ENCODE results near the gene SLC17A9. TPM values are rescaled to one million over a fixed set of nuclear protein-coding genes. Genes with fewer than 3 reads are reported as not detected.

Gene SLC17A9
- polyA plus RNA-seq, 1 donor: 1.7 TPM

DNA sequence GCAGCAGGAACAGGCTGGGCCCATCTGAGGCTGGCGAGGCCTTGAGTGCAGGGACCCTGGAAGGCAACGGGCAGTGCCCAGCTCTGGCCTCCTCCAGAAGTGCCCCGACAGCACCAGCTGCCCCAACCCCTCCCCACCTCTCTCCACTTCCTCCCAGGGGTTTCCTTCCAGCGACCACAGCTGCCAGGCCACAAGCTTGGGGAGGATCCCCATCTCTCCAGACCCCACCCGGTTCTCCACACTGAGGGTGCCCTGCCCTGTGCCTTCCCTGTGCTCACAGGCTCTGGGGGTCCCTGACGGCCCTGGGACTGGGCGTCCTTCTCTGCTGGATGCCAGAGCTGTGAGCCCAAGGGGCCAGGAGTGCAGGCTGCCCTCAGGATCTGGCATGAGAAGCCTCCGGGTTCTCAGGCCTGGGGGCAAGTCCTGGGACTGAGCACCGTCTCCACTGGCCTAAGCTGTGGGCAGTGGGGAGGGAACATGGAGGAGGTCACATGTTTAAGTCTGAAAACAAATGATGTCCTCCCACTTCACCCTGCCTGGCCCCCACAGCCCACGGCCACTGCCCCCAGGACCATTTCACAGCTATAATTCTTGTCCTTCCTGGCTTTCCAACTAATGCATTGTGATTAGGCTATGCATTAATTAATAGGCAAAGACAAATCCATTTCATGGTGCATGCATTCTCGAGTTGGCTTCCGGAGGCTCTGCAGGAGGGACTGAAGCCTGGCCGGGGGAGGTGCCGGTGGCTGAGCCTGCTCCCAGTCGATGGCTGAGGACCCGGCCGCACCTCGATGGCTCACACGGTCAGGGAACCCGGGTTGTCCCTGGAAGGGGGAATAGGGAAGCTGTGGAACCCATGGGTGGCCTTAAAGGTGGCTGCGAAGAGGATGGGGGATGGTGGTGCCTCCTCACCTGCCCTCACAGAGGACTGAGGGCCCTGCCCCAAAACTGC lies 29.9 kb downstream of the SLC17A9 start:
- DNase-seq: no peak

DNA sequence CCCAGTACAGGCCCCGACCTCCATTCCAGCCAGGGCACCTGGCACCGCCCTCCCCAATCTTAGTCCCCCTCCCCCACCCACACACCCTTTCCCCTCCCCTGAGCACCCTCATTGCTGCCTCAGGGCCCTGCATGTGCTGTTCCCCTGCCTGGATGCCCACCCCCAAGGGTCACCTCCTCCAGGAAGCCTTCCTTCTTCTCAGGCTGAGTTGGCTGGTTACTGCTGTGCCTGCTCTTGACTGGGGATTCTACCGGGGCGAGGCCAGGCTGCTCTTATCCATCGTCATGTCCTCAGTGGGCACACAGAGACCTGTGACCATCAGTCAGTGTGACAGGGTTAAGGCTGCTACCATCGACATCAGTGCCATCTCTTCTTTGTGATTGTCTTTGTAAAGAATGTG lies 30.7 kb downstream of the SLC17A9 start:
- no peak for DNase-seq

DNA sequence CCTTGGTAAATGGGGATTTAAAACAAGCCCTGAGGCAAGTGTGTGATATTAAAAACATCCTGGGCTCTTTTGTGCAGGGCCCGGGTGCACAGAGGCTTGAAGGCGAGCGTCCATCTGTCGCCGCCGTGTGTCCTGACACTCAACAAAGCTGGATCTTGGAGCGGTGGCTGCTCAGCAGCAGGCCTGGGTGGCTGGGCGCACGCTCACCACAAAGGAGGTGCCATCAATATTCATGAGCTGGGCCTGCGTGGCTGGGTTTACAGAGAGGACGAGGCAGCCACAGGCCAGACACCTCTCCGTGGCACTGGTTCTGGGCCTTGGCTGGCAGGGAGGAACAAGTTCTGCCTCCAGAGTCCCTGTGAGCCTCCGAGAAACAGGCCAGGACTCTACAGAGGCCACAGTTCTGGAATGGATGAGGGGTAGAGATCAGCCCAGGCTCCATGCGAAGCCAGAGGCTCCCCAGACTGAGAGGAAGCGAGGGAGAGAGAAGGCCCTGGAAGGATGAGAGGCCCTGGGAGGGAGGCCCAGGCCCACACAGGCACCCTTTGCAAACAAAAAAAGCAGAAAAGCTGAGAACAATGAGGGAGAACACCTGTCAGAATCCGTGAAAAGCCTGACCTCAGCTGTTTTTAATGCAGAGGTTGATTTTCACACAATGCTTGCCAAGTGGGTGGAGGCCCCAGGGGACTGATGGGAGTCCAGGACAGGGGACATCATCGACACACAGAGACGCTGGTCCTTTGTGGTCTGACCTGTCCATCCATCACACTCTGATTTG lies 32.3 kb downstream of the SLC17A9 start:
- no peak for DNase-seq

DNA sequence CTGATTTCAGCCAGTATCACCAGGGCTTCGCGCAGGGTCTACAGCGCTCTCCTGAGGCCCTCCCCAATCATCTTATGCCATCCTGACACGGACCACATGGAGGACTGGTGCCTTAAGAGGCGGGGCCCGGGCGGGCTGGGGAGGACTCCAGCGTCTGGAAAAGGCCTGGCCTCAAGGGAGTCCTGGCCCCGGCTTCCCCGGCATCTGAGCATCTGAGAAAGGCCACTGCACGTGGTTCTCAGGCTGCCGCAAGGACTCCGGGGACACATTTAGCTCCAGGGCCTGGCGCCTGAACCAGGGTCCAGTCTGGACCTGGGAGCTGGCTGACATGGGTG lies 32.9 kb downstream of the SLC17A9 start:
- no peak for DNase-seq

DNA sequence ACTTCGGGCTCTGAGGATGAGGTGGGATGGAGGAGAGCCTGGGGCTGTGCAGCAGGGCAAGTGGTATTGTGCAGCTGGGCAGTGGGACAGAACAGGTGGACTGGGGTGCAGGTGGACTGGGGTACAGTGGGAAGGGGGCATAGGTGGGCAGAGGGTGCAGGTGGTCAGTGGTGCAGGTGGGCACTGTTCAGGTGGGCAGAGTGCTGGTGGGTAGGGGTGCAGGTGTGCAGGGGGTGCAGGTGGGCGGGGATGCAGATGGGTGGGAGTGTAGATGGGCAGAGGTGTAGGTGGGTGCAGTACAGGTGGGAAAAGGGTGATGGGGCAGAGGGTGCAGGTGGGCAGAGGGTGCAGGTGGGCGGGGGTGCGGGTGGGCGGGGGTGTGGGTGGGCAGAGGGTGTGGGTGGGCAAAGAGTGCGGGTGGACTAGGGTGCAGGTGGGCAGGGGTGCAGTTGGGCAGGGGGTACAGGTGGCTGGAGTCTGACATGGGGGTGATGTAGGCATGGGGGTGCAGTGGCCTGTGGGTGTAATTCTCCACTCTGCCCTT lies 33.8 kb downstream of the SLC17A9 start:
- no peak for DNase-seq

DNA sequence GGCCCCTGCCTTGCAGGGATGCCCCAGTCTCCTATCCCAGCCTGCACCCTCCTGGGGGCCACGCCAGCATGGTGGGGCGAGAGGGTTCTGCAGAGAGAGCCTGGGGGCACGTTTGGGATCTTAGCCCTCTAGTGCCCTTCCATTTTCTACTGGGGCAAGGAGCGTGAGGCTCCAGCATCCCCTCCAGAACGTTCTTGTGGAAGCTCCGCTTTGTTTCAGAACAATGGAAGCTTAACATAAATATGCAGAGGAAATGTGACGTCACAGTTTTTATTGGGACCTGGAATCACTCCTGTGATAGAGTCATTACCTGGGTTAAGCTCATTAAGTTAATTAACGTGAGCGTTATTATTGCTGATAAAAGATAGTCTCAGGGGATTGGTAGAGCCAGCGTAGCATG lies 34.6 kb downstream of the SLC17A9 start:
- no peak for DNase-seq

DNA sequence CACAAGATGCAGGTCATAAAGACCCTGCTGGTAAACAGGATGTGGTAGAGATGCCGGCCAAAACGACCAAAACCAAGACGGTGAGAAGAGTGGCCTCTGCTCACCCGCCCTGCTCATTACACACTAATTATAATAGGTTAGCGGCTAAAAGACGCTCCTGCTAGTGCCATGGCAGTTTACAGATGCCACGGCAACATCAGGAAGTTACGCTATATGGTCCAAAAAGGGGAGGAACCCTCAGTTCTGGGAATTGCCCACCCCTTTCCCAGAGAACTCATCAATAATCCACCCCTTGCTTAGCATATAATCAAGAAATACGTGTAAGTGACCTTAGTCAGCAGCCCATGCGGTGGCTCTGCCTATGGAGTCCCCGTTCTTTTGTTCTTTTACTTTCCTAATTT lies 36.7 kb downstream of the SLC17A9 start:
- no peak for DNase-seq

DNA sequence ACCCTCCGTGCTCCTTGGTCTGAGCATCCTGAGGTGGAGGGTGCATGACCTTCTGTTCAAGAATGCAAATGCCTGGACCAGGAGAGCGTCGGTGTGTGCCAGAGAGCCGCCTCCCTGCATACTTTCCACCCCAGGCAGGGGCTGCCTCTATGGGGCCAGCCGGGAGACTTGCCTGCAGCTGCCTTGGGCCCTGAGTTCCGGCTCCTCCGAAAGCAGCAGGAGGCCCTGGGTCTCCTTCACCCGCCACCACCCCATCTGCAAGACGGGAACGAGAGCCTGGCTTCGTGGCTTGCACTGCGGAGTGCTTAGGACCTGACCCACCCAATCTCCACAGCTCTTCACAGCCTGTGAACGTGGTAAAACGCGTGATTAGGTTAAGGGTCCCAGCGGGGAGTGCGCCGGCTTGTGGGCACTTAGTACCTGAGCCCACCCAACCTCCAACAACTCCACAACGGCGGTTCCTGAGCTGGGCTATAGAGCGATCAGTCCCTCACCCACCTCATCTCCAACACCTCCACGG lies 37.9 kb downstream of the SLC17A9 start:
- DNase-seq: no peak

DNA sequence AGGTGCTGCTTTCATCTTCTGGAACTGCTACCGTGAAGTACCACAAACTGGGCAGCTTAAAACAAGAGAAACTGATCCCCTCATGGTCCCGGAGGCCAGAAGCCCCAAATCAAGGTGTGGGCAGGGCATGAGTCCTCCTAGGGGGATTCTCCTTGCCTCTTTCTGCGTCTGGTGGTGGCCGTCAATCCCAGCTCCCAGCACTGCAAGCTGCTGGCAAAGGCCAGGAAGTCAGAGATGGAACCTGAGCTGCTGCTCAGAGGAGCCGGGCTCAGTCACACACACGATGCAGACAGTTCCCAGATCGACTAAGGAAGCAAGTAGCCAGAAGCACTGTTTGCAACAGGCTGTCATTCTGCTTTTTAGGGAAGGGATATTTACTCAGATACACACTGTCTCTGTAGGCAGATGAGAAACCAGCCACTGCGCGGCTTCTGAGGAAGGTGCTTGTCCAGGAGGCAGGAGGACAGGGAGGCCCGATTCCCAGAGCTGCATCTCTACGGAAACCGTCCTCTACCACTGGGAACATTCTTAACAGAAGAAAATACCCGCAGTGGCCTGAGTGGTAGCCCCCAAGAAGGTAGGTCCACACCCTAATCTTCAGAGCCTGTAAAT lies 38.8 kb downstream of the SLC17A9 start:
- DNase-seq: no peak

DNA sequence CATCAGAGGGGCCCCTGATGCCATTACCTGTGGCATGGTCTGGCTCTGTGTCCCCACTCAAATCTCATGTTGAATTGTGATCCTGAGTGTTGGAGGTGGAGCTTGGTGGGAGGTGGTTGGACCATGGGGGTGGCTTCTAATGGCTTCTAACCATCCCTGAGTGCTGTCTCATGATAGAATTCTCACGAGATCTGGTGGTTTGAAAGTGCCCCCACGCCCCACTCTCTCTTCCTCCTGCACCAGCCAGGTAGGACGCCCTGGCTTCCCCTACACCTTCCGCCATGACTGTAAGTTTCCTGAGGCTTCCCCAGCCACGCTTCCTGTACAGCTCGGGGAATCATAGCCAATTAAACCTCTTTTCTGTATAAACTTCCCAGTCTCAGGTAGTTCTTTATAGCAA lies 39.4 kb downstream of the SLC17A9 start:
- no peak for DNase-seq

DNA sequence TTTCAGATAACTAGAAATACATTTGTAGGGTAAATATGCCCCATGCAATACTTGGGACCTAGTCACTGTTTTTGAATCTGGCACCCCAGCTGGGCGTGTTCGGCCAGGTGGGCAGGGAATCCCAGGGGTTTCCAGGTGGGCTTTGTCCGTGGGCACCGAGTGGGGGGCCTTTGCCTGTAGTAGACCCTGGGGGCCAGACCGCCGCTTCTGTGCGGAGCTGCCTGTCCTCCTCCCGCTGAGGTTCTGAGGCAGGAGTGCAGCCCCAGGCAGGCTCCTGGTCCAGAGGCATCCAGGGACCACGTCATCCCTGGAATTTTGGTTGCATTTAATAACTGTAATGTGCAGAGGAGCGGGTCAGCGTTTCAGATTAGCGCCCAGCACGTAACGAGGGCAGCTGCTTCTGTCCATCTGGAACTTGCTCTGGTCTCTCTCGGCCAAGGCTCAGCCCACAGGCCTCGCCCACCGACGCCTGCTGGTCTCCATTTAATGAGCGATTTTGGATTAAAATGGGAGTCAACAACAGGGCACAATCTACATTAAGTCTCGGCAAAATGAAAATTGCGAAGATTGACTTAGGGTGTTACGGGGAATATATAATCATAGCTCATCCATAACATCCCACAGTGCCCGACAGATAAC lies 41.5 kb downstream of the SLC17A9 start:
- DNase-seq: no peak

DNA sequence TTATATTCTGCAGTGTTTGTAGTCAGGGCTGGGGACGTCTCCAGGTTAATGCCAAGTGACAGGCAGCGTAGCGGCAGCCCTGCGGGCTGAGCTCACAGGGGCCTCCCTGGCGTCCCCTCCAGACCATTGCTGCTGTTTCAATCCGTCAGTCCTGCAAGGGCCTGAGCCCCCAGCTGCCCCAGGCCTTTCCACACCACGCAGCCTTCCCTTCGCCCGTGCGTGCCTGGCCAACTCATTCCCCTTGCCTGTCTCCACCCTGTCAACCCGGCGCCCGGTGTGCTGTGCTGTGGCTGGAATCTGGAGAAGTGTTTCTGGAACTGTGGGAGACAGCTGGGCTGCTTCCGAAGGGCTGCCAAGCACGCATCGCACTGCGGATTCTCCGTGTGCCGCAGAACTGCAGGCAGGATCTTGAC lies 42.4 kb downstream of the SLC17A9 start:
- DNase-seq: no peak

DNA sequence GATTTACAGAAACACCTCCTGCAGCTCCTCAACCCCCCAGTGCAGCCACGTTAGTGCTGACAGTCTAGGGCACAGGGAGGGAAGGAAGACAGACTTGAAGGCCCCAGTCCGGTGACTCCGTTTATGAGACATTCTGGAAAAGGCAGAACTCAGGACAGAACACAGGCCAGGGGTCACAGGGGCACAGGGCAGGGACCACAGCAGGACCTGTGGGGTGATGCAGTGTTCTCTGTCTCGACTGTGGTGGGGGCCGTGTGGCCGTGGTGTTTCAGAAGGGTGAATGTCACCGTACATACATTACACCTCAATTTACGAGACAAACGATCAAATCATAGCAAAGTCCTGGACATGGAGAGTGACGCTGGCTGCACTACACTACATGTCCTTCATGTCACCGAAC lies 43.0 kb downstream of the SLC17A9 start:
- no peak for DNase-seq

DNA sequence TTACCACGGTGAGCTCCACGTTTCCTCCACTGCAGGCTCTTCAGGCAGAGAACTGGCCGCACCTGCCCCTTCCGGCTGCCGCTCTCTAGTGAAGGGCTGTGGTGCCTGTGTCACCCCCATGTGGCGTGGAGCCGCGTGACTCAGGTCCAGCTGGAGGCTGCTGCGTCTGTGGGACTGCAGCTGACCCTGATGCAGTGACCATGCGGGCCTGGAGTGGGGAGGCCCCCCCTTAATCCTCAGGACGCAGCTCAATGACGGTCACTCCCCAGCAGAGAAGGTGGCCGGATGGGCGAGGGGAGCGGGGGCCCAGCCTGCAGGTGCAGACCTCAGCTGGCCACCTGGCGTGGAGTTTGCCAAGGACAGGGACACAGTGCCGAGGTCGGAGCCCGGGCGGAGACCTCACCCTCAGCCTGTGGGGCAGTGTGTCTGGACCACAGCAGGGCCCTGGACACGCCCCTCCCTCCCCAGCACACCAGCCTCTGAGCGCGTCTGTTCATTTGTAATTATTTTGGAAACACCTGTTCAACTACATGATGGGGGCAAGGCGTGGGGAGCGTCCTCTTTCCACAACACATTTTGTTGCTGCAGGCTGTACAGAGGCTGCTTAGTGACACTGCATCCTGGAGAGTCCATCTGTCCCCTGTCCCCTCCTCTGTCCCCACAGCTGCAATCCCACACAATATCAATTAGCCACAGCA lies 43.5 kb downstream of the SLC17A9 start:
- DNase-seq: no peak

DNA sequence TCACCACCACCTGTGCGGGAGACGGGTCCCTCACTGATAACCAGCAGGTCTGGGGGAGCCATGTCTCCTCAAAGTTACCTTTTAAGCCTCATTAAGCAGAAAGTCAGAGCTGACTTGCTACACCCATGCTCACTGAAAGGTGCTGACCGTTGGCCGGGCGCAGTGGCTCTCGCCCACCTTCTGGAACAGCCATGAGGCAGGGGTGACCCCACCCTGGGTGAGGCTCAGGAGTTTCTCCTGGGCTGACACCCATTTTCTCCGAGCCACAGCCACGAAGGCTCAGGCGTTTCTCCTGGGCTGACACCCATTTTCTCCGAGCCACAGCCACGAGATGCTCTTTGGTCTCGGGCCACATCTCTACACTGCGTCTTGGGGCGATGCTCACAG lies 44.1 kb downstream of the SLC17A9 start:
- DNase-seq: no peak

DNA sequence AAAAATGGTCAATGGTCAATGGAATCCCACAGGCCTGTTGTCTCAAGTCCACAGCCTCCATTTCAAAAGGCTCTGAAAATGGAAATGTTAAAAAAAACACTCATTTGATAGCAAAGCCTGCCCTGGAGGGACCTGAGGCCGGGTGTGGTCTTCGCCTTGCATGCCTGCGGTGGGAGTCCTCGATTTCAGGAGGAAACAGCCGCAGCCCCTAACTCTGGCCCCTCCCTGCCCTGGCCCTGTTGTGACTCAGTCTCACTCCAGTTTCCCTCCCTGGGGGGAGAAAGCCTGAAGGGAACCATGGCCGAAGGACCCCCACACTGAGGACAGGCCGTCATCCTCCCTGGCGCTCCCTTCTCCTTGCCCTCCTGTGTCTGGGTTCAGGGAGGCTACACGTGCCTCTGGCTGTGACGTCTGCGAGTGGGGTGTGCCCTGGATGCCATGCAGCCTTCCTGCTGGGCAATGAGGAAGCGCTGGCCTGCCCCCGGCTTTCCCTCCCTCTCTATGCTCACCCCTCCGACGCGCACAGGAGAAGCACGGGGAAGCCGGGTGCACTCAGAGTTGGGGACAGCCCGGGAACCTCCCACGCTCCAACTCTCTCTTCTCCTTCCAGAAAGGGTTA lies 45.0 kb downstream of the SLC17A9 start:
- DNase-seq: no peak

DNA sequence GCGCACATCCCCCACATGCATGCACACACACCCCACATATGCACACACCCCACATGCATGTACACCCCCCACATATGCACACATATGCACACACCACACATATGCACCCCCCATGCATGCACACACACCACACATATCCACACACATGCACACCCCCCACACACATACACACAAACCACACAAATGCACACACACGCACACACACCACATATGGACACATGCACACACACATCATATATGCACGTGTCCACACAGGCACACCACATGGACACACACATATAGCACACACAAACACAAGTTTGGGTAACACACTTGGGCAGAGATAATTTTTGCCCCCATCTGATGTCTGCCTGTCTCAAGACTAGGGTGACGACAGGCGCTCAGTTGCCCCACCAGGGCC lies 45.9 kb downstream of the SLC17A9 start:
- no peak for DNase-seq

DNA sequence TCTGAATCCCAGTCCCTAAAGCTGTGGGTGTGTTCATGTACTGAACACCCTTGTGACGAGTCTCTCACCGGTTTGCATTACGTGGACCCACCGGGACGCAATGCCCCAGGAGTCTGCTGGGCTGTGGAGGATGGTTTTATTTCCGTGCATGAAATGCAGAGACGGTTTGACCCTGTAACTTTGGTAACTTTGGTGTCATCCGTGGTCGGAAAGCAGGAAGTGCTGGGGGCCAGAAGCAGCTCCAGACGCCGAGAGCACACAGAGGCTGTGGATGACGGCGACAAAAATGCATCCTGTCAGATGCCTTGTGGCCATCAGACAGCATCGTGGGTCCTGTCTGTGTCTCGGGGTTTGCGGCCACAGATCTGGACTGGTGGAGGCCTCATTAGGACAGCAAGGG lies 47.1 kb downstream of the SLC17A9 start:
- no peak for DNase-seq

DNA sequence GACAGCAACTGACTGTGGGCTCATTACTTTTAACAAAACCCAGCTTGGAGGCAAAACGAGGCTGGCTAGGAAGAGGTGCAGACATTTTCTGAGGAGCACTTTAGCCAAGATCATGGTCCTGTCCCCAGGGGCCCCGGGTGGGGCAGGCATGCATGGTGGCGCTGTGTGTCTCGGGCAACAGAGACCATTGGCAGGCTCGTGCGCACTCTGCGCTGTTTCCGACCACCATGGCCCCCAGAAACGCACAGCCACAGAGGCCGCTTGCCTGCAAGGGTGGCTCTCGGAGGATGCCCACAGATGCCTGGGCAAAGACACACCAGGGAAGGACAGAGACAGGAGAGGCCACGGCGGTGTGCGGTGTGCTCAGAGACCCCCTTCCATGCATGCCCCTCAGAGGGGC lies 47.5 kb downstream of the SLC17A9 start:
- no peak for DNase-seq

DNA sequence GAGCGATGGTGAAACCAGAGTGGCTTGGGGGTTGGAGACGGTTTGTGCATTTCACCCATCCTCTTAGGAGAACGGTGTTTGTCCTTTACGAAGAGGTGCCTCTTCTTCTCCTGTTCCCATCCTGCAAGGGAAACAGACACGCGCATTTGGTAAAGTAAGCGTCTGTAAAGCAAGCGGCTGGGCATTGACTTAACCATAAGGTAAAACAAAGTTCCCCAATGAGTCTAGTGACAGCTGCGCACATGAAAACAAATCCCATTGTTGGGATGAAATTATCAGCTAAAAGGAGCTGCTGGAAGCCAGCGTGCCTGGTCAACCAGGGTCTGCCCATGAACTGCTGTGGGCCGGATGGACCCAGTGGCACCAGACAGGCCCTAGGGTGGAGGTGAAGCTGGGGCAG lies 48.4 kb downstream of the SLC17A9 start:
- no peak for DNase-seq

DNA sequence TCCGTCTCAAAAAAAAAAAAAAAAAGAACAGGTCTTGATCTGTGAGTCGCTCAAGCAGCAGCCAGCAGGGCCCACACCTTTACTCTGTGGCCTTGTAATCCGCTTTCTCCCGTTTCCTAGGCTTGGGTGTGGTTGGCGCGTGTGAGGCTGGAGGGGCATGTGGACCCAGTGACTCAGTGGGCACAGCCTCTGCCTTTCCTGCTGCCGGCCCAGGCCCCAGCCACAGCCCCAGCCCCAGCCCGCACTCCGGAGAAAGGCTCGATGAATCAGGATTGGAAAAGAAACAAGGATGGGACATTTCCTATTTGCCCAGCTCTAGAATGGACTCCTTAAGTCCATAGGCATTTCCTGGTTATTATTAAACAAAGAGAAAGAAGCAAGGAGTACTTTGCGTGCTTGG lies 50.0 kb downstream of the SLC17A9 start:
- no peak for DNase-seq

All from left kidney (tissue), 2 donors.